ENCODE data around the gene MGAT2.
"Not testable (repeated sequence)": the region's sequence is repeated elsewhere in the genome, so short reads cannot be mapped to it uniquely, and the experiment has no call there.

Gene MGAT2

DNA sequence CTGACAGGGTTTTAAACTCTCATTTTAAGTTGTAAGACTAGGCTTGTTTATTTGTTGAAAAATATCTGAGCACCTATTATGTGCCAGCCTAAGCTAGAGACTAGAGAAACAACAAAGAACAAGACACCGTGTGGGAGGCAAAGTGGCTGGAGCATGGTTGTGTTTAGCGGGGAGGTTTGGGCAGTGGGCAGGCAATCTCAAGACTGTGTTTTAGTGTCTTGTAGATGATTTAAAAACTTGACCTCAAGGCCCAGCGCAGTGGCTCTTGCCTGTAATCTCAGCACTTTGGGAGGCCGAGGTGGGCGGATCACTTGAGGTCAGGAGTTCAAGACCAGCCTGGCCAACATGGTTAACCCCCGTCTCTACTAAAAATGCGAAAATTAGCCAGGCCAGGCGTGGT lies 7.9 kb upstream of the MGAT2 start:
- no peak for DNase-seq

DNA sequence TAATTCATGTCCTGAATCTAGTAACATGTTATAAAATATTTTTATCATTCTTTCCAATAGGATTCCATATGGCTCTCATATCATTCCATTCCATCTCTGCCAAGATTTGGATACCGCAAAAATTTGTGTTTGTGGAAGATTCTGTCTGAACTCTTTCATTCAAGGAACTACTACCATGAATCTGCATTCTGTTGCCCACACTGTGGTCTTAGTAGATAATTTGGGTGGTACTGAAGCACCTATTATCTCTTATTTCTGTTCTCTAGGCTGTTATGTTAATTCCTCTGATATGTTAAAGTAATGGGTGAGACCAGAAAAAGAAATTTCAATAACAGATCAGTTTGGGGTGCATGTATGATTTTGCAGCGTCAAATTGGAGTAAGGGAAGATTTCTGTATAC lies 6.4 kb upstream of the MGAT2 start:
- no peak for DNase-seq

DNA sequence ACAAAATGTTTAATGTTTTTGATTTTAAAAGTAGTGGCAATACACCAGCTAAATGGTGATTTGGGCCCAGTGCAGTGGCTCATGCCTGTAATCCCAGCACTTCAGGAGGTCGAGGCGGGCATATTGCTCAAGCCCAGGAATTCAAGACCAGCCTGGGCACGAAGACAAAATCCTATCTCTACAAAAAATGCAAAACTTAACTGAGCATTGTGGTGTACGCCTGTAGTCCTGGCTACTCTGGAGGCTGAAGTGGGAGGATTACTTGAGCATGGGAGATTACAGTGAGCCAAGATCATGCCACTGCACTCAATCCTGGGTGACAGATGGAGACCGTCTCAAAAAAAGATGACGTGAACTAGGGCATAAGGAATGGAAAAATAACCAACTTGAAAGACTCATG lies 4.8 kb upstream of the MGAT2 start:
- DNase-seq = no peak

DNA sequence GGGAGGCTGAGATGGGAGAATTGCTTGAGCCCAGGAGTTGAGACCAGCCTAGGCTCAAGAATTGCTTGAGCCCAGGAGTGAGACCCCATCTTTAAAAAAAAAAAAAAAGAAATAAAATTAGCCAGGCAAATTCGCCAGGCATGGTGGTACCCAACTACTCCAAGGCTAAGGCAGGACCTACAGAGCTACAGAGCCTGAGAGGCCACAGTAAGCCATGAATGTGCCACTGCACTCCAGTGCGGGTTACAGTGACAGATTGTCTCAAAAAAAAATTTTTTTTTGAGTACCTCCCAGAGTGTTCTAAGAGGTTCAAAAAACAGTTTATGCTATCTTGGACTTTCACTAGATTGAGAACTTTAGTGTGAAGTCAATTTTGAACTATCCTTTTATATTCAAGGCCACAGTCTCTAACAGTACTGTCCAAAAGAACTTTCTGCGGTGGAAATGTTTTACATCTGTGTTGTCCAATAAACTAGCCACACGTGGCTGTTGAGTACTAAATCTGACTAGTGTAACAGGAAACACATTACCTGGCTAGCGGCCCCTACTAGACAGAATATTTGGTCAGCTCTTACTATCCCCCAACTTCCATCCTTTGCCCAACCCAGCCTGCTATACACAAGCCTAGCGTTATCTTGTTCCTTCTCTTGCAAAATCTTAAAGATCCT lies 2.6 kb upstream of the MGAT2 start:
- no peak for DNase-seq

DNA sequence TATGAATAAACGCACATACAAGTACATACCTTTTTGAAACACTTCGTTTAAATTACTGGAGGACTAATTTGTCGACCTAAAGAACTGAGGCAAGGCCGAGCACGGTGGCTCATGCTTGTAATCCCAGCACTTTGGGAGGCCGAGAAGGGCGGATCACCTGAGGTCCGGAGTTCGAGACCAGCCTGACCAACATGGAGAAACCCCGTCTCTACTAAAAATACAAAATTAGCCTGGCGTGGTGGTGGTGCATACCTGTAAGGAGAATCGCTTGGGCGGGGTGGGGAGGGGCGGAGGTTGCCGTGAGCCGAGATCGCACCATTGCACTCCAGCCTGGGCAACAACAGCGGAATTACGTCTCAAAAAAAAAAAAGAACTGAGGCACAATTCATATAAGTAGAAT lies 1.3 kb upstream of the MGAT2 start:
- peak in 1 of 2 experiments; percentile 6 for DNase-seq

DNA sequence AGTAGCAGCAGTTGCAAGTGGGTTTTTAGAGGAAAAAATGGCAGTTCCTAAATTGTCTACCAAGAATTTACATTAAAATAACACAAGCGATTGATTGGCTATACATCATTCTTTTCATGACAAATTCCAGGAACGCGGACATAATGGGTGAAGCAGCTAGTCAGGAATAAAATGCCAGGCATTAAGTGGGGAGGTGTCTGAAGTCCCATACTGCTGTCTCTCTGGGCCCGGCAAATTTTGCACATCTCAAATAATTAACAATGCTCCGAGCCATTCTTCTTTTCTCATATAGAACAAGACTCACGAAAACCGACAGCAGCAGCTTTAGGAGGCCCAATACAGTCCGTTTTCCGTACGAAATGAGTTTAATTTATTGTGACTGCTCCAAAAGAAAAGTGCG lies 869 bp upstream of the MGAT2 start:
- peak in 1 of 2 experiments; percentile 38 for DNase-seq

DNA sequence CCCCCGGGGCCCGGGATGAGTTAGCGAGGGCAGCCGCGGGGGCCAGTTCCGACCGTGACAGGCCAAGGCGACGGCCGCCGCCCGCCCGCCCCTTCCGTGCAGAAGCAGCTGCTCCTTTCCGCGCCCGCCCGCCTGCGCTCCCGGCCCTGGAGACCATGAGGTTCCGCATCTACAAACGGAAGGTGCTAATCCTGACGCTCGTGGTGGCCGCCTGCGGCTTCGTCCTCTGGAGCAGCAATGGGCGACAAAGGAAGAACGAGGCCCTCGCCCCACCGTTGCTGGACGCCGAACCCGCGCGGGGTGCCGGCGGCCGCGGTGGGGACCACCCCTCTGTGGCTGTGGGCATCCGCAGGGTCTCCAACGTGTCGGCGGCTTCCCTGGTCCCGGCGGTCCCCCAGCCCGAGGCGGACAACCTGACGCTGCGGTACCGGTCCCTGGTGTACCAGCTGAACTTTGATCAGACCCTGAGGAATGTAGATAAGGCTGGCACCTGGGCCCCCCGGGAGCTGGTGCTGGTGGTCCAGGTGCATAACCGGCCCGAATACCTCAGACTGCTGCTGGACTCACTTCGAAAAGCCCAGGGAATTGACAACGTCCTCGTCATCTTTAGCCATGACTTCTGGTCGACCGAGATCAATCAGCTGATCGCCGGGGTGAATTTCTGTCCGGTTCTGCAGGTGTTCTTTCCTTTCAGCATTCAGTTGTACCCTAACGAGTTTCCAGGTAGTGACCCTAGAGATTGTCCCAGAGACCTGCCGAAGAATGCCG lies 699 bp downstream of the MGAT2 start:
- peak; percentile 25 to 79 for DNase-seq

DNA sequence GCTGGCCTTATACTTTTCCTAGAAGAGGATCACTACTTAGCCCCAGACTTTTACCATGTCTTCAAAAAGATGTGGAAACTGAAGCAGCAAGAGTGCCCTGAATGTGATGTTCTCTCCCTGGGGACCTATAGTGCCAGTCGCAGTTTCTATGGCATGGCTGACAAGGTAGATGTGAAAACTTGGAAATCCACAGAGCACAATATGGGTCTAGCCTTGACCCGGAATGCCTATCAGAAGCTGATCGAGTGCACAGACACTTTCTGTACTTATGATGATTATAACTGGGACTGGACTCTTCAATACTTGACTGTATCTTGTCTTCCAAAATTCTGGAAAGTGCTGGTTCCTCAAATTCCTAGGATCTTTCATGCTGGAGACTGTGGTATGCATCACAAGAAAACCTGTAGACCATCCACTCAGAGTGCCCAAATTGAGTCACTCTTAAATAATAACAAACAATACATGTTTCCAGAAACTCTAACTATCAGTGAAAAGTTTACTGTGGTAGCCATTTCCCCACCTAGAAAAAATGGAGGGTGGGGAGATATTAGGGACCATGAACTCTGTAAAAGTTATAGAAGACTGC lies 1.5 kb downstream of the MGAT2 start:
- peak in 1 of 2 experiments; percentile 19 for DNase-seq

DNA sequence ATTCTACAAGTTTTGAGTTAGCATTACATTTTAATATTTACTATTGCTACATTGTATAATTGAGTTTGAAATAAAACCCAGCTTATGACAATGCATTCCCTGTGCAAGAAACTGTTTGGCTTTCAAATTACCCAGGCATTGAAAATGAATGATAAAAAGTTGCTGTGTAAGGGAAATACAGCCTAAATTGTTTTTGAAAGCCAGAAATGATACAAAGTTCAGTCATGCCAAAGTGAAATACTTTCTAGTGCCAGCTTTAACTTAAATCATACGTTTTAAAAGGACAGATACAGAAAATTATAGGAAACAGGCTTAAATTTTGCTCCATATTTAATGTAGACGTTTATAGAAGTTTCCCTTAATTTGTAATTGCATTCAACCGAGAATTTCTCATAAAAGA lies 2.8 kb downstream of the MGAT2 start:
- DNase-seq = no peak

DNA sequence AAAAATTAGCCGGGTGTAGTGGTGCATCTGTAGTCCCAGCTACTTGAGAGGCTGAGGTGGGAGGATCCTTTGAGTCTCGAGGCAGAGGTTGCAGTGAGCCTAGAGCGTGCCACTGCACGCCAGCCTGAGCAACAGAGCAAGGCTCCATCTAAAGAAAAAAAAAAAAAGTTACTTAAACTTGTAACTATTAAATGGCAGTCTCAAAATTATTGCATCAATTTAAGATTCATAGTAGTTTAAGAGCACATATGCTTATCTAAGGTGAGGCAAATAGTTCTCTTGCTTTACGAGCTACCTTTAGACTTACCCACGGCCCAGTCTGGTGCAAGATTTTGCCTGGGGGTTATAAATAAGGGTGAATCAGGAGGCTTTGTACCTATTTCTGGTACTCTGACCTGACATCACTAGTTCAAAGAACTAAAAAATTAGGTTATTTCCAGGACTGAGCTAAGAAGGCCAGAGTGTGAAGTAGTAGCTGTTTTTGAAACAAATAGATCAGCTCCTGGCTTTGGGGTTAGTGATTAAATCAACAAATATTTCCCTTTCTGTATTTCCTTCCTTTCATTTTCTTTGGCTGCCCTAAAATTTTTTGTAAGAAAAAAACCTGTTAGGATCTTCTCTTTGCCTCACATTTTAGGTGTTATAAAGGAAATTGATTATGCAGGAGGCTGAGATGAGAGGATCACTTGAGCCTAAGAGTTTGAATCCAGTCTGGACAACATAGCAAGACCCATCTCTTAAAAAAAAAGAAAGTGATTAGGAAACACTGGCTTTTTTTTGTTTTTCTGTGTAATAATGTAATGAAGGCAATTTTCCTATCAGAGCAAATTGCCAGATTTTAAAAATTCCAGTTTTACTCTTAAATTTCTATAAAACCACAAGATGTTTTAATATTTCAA lies 3.6 kb downstream of the MGAT2 start:
- DNase-seq = no peak

DNA sequence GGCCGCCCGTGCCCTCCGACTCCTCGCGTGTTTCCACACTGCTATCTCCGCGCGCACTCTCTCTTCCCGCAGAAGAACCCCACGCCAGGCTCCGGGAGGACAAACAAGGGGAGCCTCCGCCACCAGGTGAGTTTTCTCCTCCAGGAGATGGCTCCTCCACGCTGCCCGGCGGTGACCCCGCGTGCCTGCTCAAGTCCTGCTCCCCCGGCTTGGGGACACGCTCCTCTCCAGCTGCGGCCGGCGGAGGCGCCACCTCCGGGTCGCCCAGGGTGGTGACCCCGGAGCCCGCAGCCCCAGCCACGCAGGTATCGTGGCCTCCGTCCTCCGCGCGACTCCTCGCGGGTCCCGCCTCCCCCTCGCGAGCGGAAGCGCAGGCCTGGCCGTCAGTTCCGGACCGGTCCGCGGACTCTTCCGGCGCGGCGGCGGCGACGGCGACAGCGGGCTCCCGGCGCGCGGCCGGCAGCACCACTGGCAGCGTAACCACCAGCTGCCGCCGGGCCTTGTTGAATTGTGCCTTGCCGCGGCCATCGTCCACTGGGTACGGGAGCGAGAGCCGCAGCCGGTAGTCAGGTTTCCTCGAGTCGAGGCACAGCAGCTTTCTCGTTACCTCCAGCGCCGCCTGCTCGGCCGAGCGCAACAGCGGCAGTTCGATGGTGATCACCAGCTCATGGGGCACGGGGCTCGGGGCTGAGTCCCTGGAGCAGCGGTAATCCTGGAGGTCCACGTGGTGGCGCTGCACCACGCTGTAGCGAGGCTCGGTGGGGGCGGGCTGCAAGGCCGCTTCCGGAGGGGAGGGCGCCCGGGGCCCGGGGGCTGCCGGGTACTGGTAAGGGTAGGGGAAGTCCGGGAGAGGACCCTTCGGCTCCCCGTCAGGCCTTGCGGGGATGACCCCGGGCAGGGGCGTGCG lies 13.3 kb downstream of the MGAT2 start:
- DNase-seq = peak; percentile 89 to 96

DNA sequence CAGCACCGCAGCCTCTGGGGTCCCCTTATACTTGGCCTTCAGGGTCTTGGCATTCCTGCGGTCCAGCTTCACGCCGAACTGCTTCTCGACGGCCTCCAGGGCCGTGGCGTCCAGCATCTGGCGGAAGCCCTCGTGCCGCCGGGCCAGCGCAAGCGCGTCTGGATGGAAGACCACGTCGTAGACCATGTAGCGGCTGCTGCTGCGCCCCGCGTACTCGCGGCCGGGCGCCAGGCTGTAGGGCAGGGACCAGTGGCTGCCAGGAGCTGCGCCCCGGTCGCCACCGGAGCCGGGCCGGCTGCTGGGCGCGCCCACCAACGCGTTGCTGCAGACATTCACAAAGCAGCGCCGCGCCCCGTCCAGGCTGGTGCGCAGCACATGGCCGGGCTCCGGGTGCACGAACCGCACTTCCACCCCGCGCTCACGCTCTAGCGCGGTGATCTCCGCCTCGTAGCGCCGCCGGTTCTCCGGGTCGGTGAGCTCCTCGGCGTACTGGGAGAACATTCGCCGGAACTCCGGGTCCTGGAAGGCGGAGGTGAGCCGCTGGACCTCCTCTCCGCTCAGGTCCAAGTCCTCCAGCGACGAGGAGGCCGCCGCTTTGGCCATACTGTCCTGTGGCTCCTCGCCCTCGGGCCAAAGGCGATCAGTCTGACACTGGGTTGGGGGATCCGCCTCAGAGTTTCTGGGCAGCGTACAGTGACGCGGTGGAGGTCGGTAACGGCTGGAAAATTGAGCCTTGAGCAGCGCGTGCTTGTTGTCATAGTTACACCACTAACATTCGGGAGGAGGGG lies 14.1 kb downstream of the MGAT2 start, which contains the start of gene DNAAF2:
Gene DNAAF2 (minus strand): TSS at position 698 of the 788 bp plus-strand sequence. CDS start 95 bp downstream, at position 603.
- DNase-seq = peak; percentile 40 to 83

DNA sequence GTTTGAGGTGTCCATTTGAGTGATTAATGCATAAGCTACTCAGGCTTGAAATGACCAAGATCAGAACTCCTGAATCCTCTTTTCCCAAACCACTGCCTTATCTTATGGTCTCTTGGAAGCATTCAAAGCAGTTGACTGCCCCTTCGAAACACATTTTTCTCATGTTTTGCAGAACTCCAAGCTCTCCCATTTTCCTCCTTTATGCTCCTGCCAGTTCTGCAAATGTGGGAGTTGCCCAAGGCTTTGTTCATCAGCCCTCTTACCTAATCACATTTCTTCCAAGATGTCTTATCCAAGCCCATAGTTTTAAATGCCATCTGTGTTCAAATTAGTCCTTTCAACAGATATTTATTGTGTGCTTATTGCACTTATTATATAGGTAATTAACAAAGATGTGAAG lies 16.3 kb downstream of the MGAT2 start:
- no peak for DNase-seq

DNA sequence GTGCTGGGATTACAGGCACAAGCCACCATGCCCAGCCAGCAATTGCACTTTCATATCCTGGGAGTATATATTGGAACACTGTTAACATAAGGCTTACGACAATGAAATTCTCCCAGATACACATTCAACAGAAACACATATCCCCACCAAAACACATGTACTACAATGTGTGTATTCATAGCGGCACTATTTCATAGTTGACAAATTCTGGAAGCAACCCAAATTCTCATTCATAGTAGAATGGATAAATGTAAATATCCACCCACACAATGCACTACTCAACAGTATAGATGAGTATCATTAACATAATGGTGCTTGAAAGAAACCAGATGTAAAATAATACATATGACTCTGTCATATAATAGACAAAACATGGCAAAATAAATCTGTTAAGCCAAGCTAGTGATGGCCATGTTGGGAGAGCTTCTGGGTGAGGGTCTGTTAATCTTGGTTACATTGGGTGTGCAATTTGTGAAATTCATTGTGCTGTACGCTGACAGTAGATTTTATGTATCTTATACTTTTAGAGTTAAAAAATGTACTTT lies 17.0 kb downstream of the MGAT2 start:
- DNase-seq = no peak

DNA sequence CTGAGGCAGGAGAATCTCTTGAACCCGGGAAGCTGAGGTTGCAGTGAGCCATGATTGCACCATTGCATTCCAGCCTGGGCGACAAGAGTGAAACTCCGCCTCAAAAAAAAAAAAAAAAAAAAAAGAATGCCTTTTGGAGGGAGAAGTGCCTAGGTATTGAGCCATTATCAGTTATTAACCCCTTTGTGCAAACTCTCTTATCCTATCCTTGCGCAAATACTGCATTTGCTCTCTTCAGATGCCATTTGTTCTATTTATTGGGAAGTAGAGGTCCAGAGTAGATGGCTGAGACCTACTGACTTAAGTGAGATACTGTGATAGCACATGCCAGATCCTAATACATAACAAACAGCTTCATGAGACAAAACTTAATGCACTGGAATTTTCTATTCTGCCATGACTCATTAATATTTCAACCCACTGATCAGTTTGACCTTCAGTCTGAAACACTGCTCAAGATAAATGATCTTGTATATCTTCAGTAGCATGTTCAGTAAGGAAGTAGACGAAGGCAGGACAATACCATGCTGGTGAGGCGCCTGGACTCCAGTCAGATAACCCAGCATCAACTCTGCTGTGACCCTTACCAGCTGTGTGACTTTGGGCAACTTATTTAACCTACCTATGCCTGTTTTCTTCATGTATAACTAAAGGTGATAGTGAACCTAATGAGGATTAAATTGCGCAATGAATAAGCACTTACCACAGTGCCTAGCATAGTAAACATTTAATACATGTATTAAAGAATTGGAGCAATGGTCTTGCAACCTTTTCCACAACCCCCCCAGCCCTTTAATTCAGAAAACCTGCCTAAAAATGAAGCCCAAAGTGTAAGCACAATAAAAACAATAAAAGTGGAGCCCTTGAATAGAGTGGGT lies 20.2 kb downstream of the MGAT2 start:
- DNase-seq = no peak

DNA sequence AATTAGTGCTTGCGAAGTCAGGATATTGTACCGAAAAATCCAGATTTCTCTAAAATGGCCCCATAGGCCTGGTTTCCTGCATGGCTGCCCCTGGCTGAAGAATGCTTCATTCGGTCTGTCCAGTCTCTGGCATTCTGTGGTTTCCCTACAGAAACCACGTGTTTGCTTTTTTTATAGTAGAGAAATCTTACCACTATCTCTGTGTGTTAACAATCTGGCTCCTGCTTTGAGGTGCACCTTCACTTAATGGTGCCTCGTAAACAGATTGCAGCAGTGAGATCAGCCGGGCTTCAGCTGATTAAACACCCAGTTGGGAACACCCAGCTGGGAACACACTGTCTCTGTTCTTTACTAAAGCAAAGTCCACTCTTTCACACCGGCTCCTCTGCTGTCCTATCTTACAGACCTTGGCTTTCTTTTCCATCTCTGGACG lies 21.1 kb downstream of the MGAT2 start:
- DNase-seq = no peak

DNA sequence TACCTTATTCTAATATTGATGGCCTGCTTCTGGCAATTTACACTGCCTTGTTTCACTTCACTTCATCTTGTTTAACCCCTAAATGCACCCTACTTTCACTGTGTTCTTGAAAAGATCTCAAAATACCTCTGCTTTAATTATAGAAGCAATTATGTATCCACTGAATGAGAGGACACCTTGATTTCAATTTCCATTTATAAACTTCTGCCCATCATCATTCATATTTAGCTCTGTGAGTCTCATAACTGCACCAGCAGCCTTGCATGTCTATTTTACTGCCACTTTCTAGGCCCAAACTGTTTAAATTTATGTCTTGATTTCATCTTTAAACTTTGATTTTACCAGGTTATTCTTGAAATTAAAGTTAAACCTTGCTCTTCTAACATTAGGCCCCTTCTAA lies 21.6 kb downstream of the MGAT2 start:
- no peak for DNase-seq

DNA sequence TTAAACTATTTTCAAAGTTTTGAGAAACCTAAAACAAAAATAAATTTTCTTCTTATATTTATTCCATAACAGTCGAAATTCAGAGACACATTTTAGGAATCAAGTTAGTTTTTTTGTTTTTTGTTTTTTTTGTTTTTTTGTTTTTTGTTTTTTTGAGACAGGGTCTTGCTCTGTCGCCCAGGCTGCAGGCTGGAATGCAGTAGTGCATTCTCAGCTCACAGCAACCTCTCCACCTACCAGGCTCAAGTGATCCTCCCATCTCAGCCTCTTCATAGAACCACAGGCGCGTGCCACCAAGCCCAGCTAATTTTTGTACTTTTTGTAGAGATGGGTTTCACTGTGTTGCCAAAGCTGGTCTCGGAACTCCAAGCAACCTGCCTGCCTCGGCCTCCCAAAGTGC lies 32.9 kb downstream of the MGAT2 start:
- no peak for DNase-seq

DNA sequence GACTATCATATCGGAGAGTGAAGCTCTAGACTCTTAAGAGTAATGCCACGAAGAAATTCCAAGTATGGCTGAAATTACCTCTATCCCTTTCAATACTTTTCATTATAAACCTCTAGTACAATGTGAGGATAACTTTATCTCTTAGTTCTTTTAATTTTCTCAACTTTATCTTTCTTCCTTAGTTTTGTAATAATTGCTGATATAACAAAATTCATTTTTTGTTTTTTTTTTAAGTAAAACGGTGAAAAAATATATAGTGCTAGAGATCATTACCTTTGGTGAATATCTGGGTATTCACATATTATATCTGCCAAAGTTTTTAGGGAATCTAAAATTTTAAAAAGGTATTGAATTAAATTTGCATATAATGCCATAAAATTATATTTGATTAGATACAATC lies 33.9 kb downstream of the MGAT2 start:
- no peak for DNase-seq

DNA sequence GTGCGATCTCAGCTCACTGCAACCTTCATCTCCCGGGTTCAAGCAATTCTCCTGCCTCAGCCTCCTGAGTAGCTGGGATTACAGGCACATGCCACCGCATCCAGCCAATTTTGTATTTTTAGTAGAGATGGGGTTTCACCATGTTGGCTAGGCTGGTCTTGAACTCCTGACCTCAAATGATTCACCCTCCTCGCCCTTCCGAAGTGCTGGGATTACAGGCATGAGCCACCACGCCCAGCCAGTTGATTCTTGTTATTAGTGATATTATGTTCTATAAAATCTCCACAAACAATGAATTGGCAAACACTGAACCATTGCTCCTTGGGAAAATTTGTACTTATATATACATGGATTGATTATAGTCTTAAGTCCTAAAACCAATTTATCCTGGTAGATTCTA lies 36.9 kb downstream of the MGAT2 start:
- DNase-seq = not testable (repeated sequence)
